ENCODE measurements around the gene ARHGAP40.

Gene ARHGAP40

DNA sequence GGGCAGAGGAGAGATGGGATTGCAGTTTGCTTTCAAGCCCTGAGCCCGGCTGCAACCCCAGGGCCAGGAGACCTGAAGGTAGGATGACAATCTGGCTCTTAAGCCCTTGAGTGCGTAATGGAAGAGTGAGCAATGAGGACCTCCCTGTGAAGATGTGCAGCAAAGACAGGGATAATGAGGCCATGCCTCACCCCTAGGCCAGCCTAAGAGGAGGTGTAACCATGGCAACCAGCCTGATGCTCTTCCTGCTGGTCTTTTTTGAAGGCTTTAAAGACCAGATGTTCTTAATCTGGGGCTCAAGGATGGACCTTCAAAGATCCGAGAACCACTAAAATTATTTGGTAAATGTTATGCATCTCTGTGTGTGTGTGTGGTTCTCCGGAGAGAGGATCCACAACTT is 8.2 kb downstream of the ARHGAP40 start:
- TF ChIP-seq FOXP2 (optimal IDR thresholded peaks at IDR 0.05; ENCODE audit: borderline replicate concordance, extremely low read depth, extremely low read length, insufficient read depth) (no peak), POLR2AphosphoS5 (IDR thresholded peaks at IDR 0.05; ENCODE audit: low read depth, low read length) (no peak), TAF1 (IDR thresholded peaks at IDR 0.05; ENCODE audit: borderline replicate concordance, insufficient read depth, low read length) (no peak), SIN3A (IDR thresholded peaks at IDR 0.05; ENCODE audit: borderline replicate concordance, insufficient read depth, low read length) (no peak)

DNA sequence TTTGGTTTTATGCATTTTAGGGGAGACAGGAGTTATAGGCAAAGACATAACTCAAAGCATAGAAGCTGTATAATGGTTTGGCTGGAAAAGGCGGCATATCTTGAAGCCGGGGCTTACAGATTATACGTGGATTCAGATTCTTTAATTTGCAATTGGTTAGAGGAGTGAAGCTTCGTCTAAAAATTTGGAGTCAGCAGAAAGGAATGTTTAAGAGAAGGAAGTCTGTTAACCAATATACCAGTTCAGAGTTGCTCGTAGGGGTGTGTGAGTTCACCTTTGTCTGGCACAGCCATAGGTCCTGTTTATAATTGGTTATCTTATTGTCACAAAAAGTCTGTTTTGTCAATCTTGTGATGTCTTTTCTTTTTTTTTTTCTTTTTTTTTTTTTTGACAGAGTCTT is 8.9 kb downstream of the ARHGAP40 start:
- no peak for TF ChIP-seq FOXP2 (optimal IDR thresholded peaks at IDR 0.05; ENCODE audit: borderline replicate concordance, extremely low read depth, extremely low read length, insufficient read depth)

DNA sequence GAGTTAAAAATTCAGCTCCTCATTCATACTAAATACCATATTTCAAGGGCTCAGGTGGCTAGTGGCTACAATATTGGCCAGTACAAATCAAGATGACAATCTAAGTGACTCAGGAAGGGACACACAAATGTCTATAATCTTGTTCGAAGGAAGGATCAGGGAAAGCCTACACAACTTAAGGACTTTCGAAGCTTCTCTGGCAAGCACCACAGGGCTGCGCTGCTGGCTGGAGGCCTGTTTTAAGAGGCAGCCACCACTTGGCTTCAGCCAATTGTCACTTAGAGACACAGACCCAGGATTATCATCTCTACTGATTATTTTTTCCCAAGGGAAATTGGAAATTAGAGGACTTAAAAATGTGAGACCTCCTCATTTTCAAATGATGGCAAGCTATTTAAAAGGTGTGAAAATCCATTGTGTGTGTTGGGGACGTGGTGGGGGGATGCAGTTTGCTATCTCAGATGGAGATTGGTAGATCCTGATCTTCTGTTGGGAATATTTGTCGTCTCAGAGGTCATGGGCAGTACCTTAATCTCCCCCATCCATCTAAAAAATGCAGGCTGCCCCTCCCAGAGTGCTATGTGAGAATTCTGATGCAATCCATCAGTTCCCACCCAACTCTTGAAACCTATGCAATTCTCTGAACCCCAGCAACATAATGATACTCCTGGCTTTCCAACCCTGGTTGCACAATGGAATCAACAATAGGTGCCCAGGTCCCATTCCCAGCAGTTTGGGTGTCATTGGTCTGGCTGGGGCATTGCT is 11.3 kb downstream of the ARHGAP40 start:
- TF ChIP-seq, protein P1, sequence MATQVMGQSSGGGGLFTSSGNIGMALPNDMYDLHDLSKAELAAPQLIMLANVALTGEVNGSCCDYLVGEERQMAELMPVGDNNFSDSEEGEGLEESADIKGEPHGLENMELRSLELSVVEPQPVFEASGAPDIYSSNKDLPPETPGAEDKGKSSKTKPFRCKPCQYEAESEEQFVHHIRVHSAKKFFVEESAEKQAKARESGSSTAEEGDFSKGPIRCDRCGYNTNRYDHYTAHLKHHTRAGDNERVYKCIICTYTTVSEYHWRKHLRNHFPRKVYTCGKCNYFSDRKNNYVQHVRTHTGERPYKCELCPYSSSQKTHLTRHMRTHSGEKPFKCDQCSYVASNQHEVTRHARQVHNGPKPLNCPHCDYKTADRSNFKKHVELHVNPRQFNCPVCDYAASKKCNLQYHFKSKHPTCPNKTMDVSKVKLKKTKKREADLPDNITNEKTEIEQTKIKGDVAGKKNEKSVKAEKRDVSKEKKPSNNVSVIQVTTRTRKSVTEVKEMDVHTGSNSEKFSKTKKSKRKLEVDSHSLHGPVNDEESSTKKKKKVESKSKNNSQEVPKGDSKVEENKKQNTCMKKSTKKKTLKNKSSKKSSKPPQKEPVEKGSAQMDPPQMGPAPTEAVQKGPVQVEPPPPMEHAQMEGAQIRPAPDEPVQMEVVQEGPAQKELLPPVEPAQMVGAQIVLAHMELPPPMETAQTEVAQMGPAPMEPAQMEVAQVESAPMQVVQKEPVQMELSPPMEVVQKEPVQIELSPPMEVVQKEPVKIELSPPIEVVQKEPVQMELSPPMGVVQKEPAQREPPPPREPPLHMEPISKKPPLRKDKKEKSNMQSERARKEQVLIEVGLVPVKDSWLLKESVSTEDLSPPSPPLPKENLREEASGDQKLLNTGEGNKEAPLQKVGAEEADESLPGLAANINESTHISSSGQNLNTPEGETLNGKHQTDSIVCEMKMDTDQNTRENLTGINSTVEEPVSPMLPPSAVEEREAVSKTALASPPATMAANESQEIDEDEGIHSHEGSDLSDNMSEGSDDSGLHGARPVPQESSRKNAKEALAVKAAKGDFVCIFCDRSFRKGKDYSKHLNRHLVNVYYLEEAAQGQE (IDR thresholded peaks at IDR 0.05; ENCODE audit: insufficient read depth in 1 of 2, low read depth in 2 of 2, low read length in 2 of 2) = no peak
- TF ChIP-seq FOXP2 (optimal IDR thresholded peaks at IDR 0.05; ENCODE audit: borderline replicate concordance, extremely low read depth, extremely low read length, insufficient read depth) = no peak
- no peak for TF ChIP-seq POLR2AphosphoS5 (IDR thresholded peaks at IDR 0.05; ENCODE audit: low read depth, low read length)
- TF ChIP-seq TAF1 (IDR thresholded peaks at IDR 0.05; ENCODE audit: borderline replicate concordance, insufficient read depth, low read length) = no peak
- no peak for TF ChIP-seq SIN3A (IDR thresholded peaks at IDR 0.05; ENCODE audit: borderline replicate concordance, insufficient read depth, low read length)

DNA sequence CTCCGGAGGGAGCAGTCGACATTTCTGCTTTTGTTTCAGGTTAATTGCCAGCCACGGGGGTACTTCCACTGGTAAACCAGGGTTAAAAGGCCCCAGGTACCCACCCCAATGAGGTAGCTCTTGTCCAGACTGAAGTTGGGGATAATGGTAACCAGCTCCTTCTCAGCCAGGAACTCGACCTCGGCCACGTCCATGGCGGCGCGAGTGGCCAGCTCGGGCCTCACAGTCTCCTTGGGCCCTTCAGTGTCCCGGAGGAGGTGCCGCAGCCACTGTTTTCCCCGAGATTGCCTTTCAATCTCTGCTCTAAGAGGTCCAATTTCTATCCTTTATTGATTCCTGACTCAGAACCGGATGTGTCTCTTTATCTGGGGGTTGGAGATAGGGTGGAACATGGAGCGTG is 13.7 kb downstream of the ARHGAP40 start:
- no peak for TF ChIP-seq FOXP2 (optimal IDR thresholded peaks at IDR 0.05; ENCODE audit: borderline replicate concordance, extremely low read depth, extremely low read length, insufficient read depth)

DNA sequence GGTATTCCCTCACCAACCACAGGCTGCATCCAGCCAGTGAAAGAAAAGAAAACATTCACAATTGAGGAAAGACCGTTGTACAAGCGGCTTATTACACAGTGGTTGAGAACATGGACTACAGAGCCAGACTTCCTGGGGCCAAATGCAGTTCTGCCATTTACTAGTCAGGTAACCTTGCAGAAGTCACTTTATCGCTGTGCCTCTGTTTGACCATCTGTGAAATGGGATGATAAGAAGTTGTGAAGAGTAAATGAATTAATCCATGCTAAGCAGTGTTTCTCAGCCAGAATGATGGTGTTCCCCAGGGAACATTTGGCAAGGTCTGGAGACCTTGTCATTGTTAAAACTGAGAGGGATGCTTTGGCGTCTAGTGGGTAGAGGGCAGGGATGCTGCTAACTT is 14.8 kb downstream of the ARHGAP40 start:
- no peak for TF ChIP-seq POLR2AphosphoS5 (IDR thresholded peaks at IDR 0.05; ENCODE audit: low read depth, low read length)
- no peak for TF ChIP-seq TAF1 (IDR thresholded peaks at IDR 0.05; ENCODE audit: borderline replicate concordance, insufficient read depth, low read length)
- no peak for TF ChIP-seq FOXP2 (optimal IDR thresholded peaks at IDR 0.05; ENCODE audit: borderline replicate concordance, extremely low read depth, extremely low read length, insufficient read depth)
- TF ChIP-seq, protein P1 (IDR thresholded peaks at IDR 0.05; ENCODE audit: insufficient read depth in 1 of 2, low read depth in 2 of 2, low read length in 2 of 2) = no peak
- TF ChIP-seq SIN3A (IDR thresholded peaks at IDR 0.05; ENCODE audit: borderline replicate concordance, insufficient read depth, low read length) = no peak

DNA sequence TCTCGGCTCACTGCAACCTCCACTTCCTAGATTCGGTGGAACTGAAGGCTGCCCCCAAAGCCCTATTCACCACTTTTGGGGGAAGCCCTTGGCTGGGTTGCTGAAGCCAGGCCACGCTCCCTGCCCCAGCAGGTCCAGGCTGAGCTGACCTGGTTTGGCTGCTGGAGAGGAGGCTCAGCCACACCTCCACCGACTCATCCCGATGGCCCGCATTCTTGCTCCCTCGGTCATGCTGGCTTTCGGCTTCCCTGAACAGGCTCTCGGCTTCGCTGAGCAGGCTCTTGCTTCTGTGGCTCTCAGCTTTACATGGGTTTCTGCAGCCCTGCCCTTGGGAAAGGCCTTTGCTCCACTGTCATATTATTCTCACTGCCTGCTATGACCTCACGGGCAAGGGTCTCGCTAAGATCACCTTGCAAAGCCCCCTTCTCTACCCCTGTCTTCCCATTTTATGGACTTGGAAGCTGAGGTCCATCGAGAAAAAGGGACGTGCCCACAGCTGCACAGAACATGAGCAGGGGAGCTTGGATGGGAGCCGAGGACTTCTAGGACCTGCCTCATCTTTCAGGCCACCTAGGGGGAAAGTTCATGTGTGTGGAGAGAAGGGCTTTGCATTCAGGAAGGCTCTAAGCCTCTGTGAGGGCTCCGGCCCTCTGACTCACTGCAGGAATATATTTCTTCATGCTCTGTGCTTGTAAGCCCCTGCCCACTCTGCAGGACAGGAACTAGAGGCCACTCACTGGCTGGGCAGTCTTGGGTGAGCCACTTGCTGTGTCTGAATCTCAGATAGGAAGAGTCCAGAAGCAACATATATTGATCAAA is 15.6 kb downstream of the ARHGAP40 start:
- no peak for TF ChIP-seq TAF1 (IDR thresholded peaks at IDR 0.05; ENCODE audit: borderline replicate concordance, insufficient read depth, low read length)
- TF ChIP-seq SIN3A (IDR thresholded peaks at IDR 0.05; ENCODE audit: borderline replicate concordance, insufficient read depth, low read length) = no peak
- TF ChIP-seq, protein P1 (IDR thresholded peaks at IDR 0.05; ENCODE audit: insufficient read depth in 1 of 2, low read depth in 2 of 2, low read length in 2 of 2) = no peak
- TF ChIP-seq FOXP2 (optimal IDR thresholded peaks at IDR 0.05; ENCODE audit: borderline replicate concordance, extremely low read depth, extremely low read length, insufficient read depth) = no peak
- no peak for TF ChIP-seq POLR2AphosphoS5 (IDR thresholded peaks at IDR 0.05; ENCODE audit: low read depth, low read length)
